Loucy (cell line): Measurements from ENCODE around the gene CDH2.

Source experiments
- H2AFZ ChIP-seq: fragments of 200-600 bp; sonication (generic); 2 replicates; pipeline ENCODE4 v1.6.0; 2016; ENCODE audit warnings: antibody characterized with exemption, mild to moderate bottlenecking, low read length, moderate library complexity
- H3F3A ChIP-seq: fragments of 200-600 bp; 2 replicates; pipeline ENCODE4 v1.6.0; 2016; ENCODE audit warnings: antibody characterized with exemption, low read depth, mild to moderate bottlenecking
- H3K27me3 ChIP-seq: fragments of 200-600 bp; sonication (generic); 2 replicates; pipeline ENCODE4 v1.6.1; 2014; ENCODE audit warnings: low read length, mild to moderate bottlenecking; ENCODE audit not compliant: insufficient read depth, poor library complexity, severe bottlenecking
- H3K36me3 ChIP-seq: fragments of 200-600 bp; sonication (generic); 2 replicates; pipeline ENCODE4 v1.6.1; 2016; ENCODE audit warnings: low read length; ENCODE audit not compliant: insufficient read depth
- H3K4me1 ChIP-seq: fragments of 200-600 bp; sonication (generic); 2 replicates; pipeline ENCODE4 v1.5.1; 2014; ENCODE audit warnings: low read length, mild to moderate bottlenecking; ENCODE audit not compliant: insufficient read depth, poor library complexity, severe bottlenecking
- H3K4me2 ChIP-seq: fragments of 200-600 bp; sonication (generic); 2 replicates; pipeline ENCODE4 v1.6.0; 2014; ENCODE audit warnings: antibody characterized with exemption, low read length, low read depth, mild to moderate bottlenecking; ENCODE audit not compliant: poor library complexity, severe bottlenecking
- H3K4me3 ChIP-seq: fragments of 200-600 bp; sonication (generic); 2 replicates; pipeline ENCODE4 v1.5.1; 2014; ENCODE audit warnings: low read length, mild to moderate bottlenecking, mixed read lengths; ENCODE audit not compliant: poor library complexity, severe bottlenecking
- H3K79me2 ChIP-seq: fragments of 200-600 bp; sonication (generic); 2 replicates; pipeline ENCODE4 v1.6.1; 2014; ENCODE audit warnings: low read length; ENCODE audit not compliant: insufficient read depth
- H3K9ac ChIP-seq: fragments of 200-600 bp; sonication (generic); 2 replicates; pipeline ENCODE4 v1.6.0; 2014; ENCODE audit warnings: mild to moderate bottlenecking, low read depth, low read length, moderate library complexity; ENCODE audit not compliant: poor library complexity, severe bottlenecking
- H3K9me2 ChIP-seq: fragments of 200-600 bp; sonication (generic); replicated peaks from 2 replicates; pipeline ENCODE4 v1.6.1; 2016; ENCODE audit warnings: low read depth, low read length, mixed read lengths
- H3K9me3 ChIP-seq: fragments of 200-600 bp; sonication (generic); 2 replicates; pipeline ENCODE4 v1.6.1; 2014; ENCODE audit warnings: mild to moderate bottlenecking, antibody characterized with exemption, low read length, low read depth; ENCODE audit not compliant: insufficient read depth
- H4K20me1 ChIP-seq: fragments of 200-600 bp; sonication (generic); 2 replicates; pipeline ENCODE4 v1.6.0; 2014; ENCODE audit warnings: antibody characterized with exemption, low read length, mild to moderate bottlenecking; ENCODE audit not compliant: insufficient read depth, poor library complexity, severe bottlenecking
- EZH2phosphoT487 ChIP-seq: fragments of 200-600 bp; IDR thresholded peaks from 2 replicates; pipeline ENCODE4 v1.6.1; 2018; ENCODE audit warnings: antibody characterized with exemption, mild to moderate bottlenecking, moderate library complexity, borderline replicate concordance
- TF ChIP-seq, protein P1 (sequence below): fragments of 200-600 bp; sonication (generic); conservative IDR thresholded peaks from 2 replicates; pipeline ENCODE4 v1.5.1; 2014; ENCODE audit warnings: mild to moderate bottlenecking, antibody characterized with exemption, low read length

Gene CDH2

DNA sequence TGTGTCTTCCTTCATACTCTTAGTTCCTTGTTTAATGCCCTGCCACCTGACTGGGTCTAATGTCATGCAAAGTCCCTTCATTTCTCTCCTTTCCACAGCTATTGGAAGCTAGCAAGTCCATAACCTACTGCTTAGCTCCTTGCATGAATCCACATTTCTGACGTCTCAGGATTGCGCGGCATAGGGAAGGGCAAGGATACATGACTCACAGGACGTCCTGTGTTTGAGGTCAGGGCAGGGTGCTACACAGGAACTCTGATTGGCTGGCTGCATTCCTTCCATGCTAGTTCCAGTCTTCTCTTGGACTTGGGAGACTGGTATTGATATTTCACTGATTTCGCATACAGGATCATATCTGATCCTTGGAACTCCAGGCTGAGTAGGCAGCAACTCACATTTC lies 137.9 kb downstream of the CDH2 start:
- Histone ChIP-seq H3K79me2 (no peaks in the 10 kb centered on the region), H3K4me3 (no peak overlapping the region), H3K27me3 (no peaks in the 10 kb centered on the region), H3K4me1 (peaks cover under 1% of the 10 kb centered on the region), H4K20me1 (no peaks in the 10 kb centered on the region), H3F3A (no peaks in the 10 kb centered on the region), H3K4me2 (no peak overlapping the region), H3K36me3 (no peaks in the 10 kb centered on the region), H3K9me2 (no peaks in the 10 kb centered on the region), H2AFZ (no peak overlapping the region), H3K9ac (no peak overlapping the region), H3K9me3 (no peaks in the 10 kb centered on the region)
- TF ChIP-seq, protein P1, sequence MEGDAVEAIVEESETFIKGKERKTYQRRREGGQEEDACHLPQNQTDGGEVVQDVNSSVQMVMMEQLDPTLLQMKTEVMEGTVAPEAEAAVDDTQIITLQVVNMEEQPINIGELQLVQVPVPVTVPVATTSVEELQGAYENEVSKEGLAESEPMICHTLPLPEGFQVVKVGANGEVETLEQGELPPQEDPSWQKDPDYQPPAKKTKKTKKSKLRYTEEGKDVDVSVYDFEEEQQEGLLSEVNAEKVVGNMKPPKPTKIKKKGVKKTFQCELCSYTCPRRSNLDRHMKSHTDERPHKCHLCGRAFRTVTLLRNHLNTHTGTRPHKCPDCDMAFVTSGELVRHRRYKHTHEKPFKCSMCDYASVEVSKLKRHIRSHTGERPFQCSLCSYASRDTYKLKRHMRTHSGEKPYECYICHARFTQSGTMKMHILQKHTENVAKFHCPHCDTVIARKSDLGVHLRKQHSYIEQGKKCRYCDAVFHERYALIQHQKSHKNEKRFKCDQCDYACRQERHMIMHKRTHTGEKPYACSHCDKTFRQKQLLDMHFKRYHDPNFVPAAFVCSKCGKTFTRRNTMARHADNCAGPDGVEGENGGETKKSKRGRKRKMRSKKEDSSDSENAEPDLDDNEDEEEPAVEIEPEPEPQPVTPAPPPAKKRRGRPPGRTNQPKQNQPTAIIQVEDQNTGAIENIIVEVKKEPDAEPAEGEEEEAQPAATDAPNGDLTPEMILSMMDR = no peak
- no peak for TF ChIP-seq EZH2phosphoT487

DNA sequence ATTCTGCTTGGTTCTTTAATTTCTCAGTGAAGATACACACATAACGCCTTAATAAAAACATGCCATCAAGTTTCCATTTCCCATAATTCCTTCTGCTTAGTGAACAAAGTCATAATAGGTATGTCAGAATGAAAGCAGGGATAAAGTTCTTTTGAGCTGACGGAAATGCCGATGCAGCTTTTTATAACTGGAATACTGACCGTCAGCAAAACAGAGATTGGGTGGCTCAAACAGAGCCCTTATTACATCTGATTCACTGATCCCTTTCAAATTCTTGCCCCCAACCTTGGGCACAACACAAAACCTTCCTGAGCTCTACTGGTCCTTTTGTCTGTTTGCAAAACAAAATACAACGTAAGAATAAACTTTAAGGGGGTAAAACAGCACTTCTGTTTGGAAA lies 140.4 kb downstream of the CDH2 start:
- Histone ChIP-seq H3K9me2 (no peaks in the 10 kb centered on the region), H3K4me3 (no peak overlapping the region), H3K27me3 (no peaks in the 10 kb centered on the region), H3K4me1 (peaks cover 5% of the 10 kb centered on the region), H3K9me3 (no peaks in the 10 kb centered on the region), H3K36me3 (no peaks in the 10 kb centered on the region), H3F3A (no peaks in the 10 kb centered on the region), H3K4me2 (no peak overlapping the region), H3K9ac (no peak overlapping the region), H3K79me2 (no peaks in the 10 kb centered on the region), H4K20me1 (no peaks in the 10 kb centered on the region), H2AFZ (no peak overlapping the region)
- TF ChIP-seq, protein P1 = no peak
- no peak for TF ChIP-seq EZH2phosphoT487

DNA sequence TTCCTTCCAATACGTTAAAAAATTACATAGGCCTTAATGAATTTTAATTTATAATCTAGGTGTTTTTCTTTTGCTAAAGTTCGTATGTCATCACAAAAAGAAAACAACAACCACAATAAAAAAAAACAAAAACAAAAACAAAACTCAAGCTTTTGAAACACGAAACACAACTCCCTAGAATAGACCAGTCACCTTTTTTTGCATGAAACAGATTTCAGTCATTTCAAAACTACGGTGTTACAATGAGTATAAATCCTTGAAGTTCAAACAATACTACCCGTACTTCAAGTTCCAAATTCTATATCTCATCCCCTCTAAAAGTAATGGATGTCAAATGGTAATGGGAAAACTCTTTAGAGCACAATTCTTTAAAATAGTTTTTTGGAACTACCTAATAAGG lies 142.4 kb downstream of the CDH2 start:
- H4K20me1 ChIP-seq = no peaks in the 10 kb centered on the region
- H3K4me1 ChIP-seq = peaks cover 5% of the 10 kb centered on the region
- no peak for TF ChIP-seq EZH2phosphoT487
- TF ChIP-seq, protein P1 = no peak
- no peaks in the 10 kb centered on the region for H3F3A ChIP-seq
- H3K4me2 ChIP-seq = no peak overlapping the region
- no peaks in the 10 kb centered on the region for H3K36me3 ChIP-seq
- H3K9me2 ChIP-seq = no peaks in the 10 kb centered on the region
- H3K27me3 ChIP-seq = no peaks in the 10 kb centered on the region
- no peak overlapping the region for H3K4me3 ChIP-seq
- peaks cover 5% of the 10 kb centered on the region; the same call in 1 of the 2 replicates for H3K79me2 ChIP-seq
- no peak overlapping the region for H3K9ac ChIP-seq
- no peak overlapping the region for H2AFZ ChIP-seq
- H3K9me3 ChIP-seq = no peaks in the 10 kb centered on the region
